ENCODE data around the gene E4F1. TPM values are rescaled to one million over a fixed set of nuclear protein-coding genes. Genes with fewer than 3 reads are reported as not detected.

E4F1 gene
- total and polyA plus RNA-seq, 2 donors (not counting 1 experiment from before 2014, with no cell fraction given), result 6.7 to 31.2 TPM

GRCh38 chr16:2271848-2272461, 48.6 kb downstream of the E4F1 start:
- Histone ChIP-seq H3K27ac (ENCODE audit: insufficient read depth, low read length) (no peak overlapping the region), H3K27me3 (ENCODE audit: control insufficient read depth, insufficient read depth, low read length) (no peaks in the 10 kb centered on the region), H4K20me1 (ENCODE audit: control insufficient read depth, extremely low read depth, insufficient read depth, low read length) (no peaks in the 10 kb centered on the region), H3K79me2 (ENCODE audit: control insufficient read depth, insufficient read depth, low read length) (peaks cover 25% of the 10 kb centered on the region), H3K4me2 (ENCODE audit: extremely low read depth, insufficient read depth, low read length) (no peak overlapping the region), H3K9me3 (ENCODE audit: control insufficient read depth, insufficient read depth, low read depth, low read length) (no peaks in the 10 kb centered on the region), H2AFZ (ENCODE audit: low read length) (no peak overlapping the region), H3K9ac (ENCODE audit: insufficient read depth, low read length) (no peak overlapping the region), H3K36me3 (ENCODE audit: control insufficient read depth, insufficient read depth, low read length) (no peaks in the 10 kb centered on the region), H3K4me3 (replicated peaks in 1 of 4; ENCODE audit: control extremely low read depth in 1 of 4, insufficient read depth in 1 of 4, low read depth in 3 of 4, low read length in 4 of 4) (no peak overlapping the region), H3K4me1 (ENCODE audit: control insufficient read depth, extremely low read depth, insufficient read depth, low read length) (peaks cover 7% of the 10 kb centered on the region)
- TF ChIP-seq EZH2 (IDR thresholded peaks at IDR 0.05; ENCODE audit: low read length, missing control alignments), result no peak
- TF ChIP-seq CTCF (conservative IDR thresholded peaks at IDR 0.05 in 1 of 2, IDR thresholded peaks at IDR 0.05 in 1 of 2; ENCODE audit: low read depth in 1 of 2, low read length in 2 of 2), result no peak
- DNase-seq (ENCODE audit: low read depth in 2 of 2), result no peak

- no peak overlapping the region for H3K9ac ChIP-seq (ENCODE audit: insufficient read depth, low read length)
- no peak overlapping the region for H3K4me2 ChIP-seq (ENCODE audit: extremely low read depth, insufficient read depth, low read length)
- H3K36me3 ChIP-seq (ENCODE audit: control insufficient read depth, insufficient read depth, low read length), result no peaks in the 10 kb centered on the region
- no peaks in the 10 kb centered on the region for H3K9me3 ChIP-seq (ENCODE audit: control insufficient read depth, insufficient read depth, low read depth, low read length)
- no peak overlapping the region for H3K4me3 ChIP-seq (replicated peaks in 1 of 4; ENCODE audit: control extremely low read depth in 1 of 4, insufficient read depth in 1 of 4, low read depth in 3 of 4, low read length in 4 of 4)
- no peaks in the 10 kb centered on the region for H4K20me1 ChIP-seq (ENCODE audit: control insufficient read depth, extremely low read depth, insufficient read depth, low read length)
- no peak overlapping the region for H3K27ac ChIP-seq (ENCODE audit: insufficient read depth, low read length)
- no peak for TF ChIP-seq CTCF (conservative IDR thresholded peaks at IDR 0.05 in 1 of 2, IDR thresholded peaks at IDR 0.05 in 1 of 2; ENCODE audit: low read depth in 1 of 2, low read length in 2 of 2)
- TF ChIP-seq EZH2 (IDR thresholded peaks at IDR 0.05; ENCODE audit: low read length, missing control alignments), result no peak
- peaks cover 16% of the 10 kb centered on the region for H3K79me2 ChIP-seq (ENCODE audit: control insufficient read depth, insufficient read depth, low read length)
- DNase-seq (ENCODE audit: low read depth in 2 of 2), result no peak
- no peak overlapping the region for H2AFZ ChIP-seq (ENCODE audit: low read length)
- no peaks in the 10 kb centered on the region for H3K27me3 ChIP-seq (ENCODE audit: control insufficient read depth, insufficient read depth, low read length)
- H3K4me1 ChIP-seq (ENCODE audit: control insufficient read depth, extremely low read depth, insufficient read depth, low read length), result peaks cover 7% of the 10 kb centered on the region
These were observed 50.1 kb downstream of the E4F1 start for GRCh38 chr16:2273484-2273883.

- Histone ChIP-seq H3K9me3 (ENCODE audit: control insufficient read depth, insufficient read depth, low read depth, low read length) (no peaks in the 10 kb centered on the region), H3K79me2 (ENCODE audit: control insufficient read depth, insufficient read depth, low read length) (peaks cover 16% of the 10 kb centered on the region), H3K27ac (ENCODE audit: insufficient read depth, low read length) (no peak overlapping the region), H3K9ac (ENCODE audit: insufficient read depth, low read length) (no peak overlapping the region), H2AFZ (ENCODE audit: low read length) (no peak overlapping the region), H3K36me3 (ENCODE audit: control insufficient read depth, insufficient read depth, low read length) (no peaks in the 10 kb centered on the region), H3K4me1 (ENCODE audit: control insufficient read depth, extremely low read depth, insufficient read depth, low read length) (peaks cover 7% of the 10 kb centered on the region), H3K4me2 (ENCODE audit: extremely low read depth, insufficient read depth, low read length) (no peak overlapping the region), H3K27me3 (ENCODE audit: control insufficient read depth, insufficient read depth, low read length) (no peaks in the 10 kb centered on the region), H3K4me3 (replicated peaks in 1 of 4; ENCODE audit: control extremely low read depth in 1 of 4, insufficient read depth in 1 of 4, low read depth in 3 of 4, low read length in 4 of 4) (no peak overlapping the region), H4K20me1 (ENCODE audit: control insufficient read depth, extremely low read depth, insufficient read depth, low read length) (no peaks in the 10 kb centered on the region)
- no peak for TF ChIP-seq CTCF (conservative IDR thresholded peaks at IDR 0.05 in 1 of 2, IDR thresholded peaks at IDR 0.05 in 1 of 2; ENCODE audit: low read depth in 1 of 2, low read length in 2 of 2)
- no peak for TF ChIP-seq EZH2 (IDR thresholded peaks at IDR 0.05; ENCODE audit: low read length, missing control alignments)
- DNase-seq (ENCODE audit: low read depth in 2 of 2), result no peak
These were observed 50.5 kb downstream of the E4F1 start for GRCh38 chr16:2273931-2274330.

All from fibroblast of lung (primary cell).